HG02884 (cell line): ENCODE data around the gene LSS.
"Not testable (repeated sequence)": the region's sequence is repeated elsewhere in the genome, so short reads cannot be mapped to it uniquely, and the experiment has no call there.

Experiments used
- ATAC-seq: cut with Tn5 transposase; IDR thresholded peaks from one replicate; pipeline ENCODE4 v1.9.1; 2021; ENCODE audit warnings: mild to moderate bottlenecking, moderate library complexity; ENCODE audit not compliant: unreplicated experiment

Gene LSS

DNA sequence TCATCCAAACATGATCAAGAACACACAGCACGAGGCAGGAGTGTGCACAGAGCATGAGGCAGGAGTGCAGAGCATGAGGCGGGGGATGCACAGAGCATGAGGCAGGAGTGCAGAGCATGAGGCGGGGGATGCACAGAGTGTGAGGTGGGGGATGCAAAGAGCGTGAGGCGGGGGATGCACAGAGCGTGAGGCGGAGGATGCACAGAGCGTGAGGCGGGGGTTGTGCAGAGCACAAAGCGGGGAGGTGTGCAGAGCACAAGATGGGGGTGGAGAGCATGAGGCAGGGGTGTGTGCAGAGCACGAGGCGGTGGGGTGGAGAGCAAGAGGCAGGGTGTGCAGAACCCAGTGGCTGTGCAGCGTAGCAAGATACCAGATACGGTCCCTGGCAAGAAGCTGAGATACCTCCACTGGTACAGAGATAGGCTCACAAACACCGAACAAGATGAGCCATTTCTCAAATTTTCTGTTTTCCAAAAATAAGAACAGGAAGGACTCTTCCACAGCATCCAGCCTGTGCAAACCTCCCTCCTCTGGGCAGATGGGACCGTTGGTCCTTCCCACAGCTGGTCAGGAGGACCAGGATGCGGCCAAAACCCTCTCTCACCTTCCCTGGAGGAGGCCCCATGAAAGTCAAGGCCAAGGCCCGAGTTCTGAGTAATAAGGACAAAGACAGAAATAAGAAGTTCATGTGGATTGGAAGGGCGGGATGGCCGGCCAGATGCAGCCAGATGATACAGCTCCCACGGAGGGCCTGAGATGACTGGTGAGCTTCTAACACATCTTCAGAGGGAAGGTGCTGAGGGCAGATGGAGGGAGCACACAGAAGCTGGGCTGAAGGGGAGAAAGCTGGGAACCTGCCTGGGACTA lies 56.3 kb downstream of the LSS start:
- no peak for ATAC-seq

- ATAC-seq = no peak
Observed at GRCh38 chr21:46171585-46171984, 57.0 kb downstream of the LSS start.

DNA sequence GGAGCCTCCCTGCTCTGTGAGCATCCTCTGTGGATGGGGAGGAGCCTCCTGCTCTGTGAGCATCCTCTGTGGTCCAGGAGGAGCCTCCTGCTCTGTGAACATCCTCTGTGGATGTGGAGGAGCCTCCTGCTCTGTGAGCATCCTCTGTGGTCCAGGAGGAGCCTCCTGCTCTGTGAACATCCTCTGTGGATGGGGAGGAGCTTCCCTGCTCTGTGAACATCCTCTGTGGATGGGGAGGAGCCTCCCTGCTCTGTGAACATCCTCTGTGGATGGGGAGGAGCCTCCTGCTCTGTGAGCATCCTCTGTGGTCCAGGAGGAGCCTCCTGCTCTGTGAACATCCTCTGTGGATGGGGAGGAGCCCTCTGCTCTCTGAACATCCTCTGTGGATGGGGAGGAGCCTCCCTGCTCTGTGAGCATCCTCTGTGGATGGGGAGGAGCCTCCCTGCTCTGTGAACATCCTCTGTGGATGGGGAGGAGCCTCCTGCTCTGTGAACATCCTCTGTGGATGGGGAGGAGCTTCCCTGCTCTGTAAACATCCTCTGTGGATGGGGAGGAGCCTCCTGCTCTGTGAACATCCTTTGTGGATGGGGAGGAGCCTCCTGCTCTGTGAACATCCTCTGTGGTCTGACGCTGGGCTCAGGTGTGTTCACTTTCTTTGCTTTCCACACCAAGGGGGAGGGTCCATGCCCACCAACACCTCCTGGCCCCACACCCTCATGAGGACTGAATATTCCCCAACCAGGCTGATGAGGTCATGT lies 58.0 kb downstream of the LSS start:
- ATAC-seq = not testable (repeated sequence)

GRCh38 chr21:46168659-46169386 lies 59.8 kb downstream of the LSS start:
- no peak for ATAC-seq

- no peak for ATAC-seq
Observed at GRCh38 chr21:46168238-46168637, 60.3 kb downstream of the LSS start.

DNA sequence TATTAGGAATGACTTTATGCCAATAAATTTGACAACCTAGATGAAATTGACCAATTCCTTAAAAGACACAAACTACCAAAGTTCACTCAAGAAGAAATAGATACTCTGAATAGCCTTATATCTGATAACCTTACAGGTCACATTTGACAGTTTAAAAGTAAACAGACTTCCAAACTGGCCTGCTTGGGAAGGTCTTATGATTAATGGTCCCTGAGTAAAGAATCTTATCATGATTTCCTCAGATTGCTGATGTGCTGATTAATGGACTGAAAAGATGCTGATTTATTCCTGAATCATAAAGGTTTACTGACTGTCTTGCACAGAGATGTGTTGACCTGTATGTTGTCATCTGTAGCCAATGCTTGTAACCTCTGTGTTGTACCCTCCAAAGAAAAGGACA lies 63.5 kb downstream of the LSS start:
- ATAC-seq = no peak

DNA sequence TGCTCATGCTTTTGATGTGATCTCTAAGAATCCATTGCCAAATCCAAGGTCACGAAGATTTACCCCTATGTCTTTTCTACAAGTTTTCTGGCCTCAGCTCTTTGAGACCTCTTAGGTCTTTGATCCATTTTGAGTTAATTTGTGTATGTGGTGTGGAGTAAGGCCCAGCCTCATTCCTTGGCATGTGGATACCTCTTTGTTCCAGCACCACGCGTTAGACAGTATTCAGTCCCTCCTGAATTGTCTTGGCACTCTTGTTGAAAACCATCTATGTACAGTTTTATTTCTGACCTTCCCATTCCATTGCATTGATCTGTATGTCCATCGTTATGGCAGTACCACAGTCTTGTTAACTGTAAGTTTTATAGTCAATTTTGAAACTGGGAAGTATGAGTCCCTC lies 65.2 kb downstream of the LSS start:
- ATAC-seq = no peak

- ATAC-seq = no peak
Observed at GRCh38 chr21:46161633-46162592, 66.7 kb downstream of the LSS start.

GRCh38 chr21:46160907-46161632 lies 67.5 kb downstream of the LSS start:
- ATAC-seq = no peak

GRCh38 chr21:46160657-46160906 lies 68.0 kb downstream of the LSS start:
- no peak for ATAC-seq

GRCh38 chr21:46159841-46160656 lies 68.5 kb downstream of the LSS start:
- no peak for ATAC-seq

DNA sequence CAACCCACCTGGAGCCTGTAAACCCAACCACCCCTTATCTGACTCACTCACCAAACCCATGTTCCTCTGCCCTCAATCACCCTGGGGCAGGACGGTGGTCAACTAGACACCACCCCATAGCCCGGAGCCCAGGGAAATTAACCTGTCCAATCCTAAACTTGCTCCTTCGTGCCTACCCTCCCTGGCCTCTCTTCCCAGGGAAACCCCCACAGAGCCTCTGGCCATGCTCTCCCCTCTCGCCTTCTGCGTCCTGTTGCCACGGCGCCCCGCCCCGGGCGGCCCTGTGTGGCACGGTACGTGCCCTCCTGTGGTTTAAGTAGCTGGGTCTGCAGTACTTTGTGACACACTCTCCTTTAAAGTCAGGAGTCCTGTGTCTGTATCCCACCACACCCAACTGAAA lies 69.2 kb downstream of the LSS start:
- no peak for ATAC-seq

- ATAC-seq = no peak
Observed at GRCh38 chr21:46158666-46159300, 69.8 kb downstream of the LSS start.

DNA sequence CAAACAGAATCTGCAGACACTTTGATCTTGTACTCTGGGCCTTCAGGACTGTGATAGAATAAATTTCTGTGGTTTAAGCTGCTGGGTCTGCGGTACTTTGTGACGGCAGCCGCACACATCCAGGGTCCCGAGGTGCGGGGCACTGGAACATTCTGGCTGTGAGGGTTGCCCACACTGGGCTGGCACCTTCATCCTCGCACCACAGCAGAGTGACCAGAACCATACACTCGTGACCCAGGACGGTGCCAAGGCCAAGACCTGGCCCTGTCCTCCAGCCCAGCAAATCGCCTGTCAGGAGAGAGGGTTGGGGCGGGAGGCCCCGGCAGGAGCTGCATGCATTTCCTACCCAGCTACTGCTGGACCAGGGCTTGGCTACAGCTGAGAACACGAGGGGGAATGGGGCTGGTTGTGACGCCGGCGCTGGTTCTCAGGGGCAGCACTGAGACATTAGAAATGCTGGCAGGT lies 70.6 kb downstream of the LSS start:
- no peak for ATAC-seq

GRCh38 chr21:46157396-46157986 lies 71.1 kb downstream of the LSS start:
- no peak for ATAC-seq

DNA sequence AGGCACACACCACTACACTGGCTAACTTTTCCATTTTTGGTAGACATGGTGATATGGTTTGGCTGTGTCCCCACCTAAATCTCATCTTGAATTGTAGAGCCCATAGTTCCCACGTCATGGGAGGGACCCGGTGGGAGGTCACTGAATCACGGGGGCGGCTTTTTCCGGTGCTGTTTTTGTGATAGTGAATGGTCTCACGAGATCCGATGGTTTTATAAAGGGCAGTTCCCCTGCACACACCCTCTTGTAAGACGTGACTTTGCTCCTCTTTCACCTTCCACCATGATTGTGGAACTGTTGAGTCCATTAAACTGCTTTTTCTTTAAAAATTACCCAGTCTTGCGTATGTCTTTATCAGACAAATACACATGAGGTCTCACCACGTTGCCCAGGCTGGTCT lies 71.9 kb downstream of the LSS start:
- no peak for ATAC-seq

GRCh38 chr21:46156378-46156645 lies 72.3 kb downstream of the LSS start:
- no peak for ATAC-seq
